Panc1 (cell line): ENCODE data around the gene EXD3. TPM values are rescaled to one million over a fixed set of nuclear protein-coding genes. Genes with fewer than 3 reads are reported as not detected.

Source experiments
- ATAC-seq: fragments of 200-7000 bp; cut with Tn5 transposase; 2 replicates; pipeline ENCODE4 v1.9.1; 2020; ENCODE audit warnings: mild to moderate bottlenecking, moderate library complexity
- BruUV-seq: library from RNA; stranded (reverse); fragments of 400-500 nt; replicated peaks from 2 replicates; lab custom pipeline; 2021; lab: Mats Ljungman, UMichigan
- CTCF ChIA-PET: fragments of 300-600 bp; sonication (Branson Sonifier 250); formaldehyde crosslinking; loops from one replicate; lab custom pipeline; 2022; ENCODE audit warnings: antibody characterized with exemption; lab: Charles Lee
- POLR2A ChIA-PET: fragments of 300-600 bp; sonication (Branson Sonifier 250); formaldehyde crosslinking; loops from one replicate; lab custom pipeline; 2022; ENCODE audit warnings: antibody characterized with exemption; lab: Charles Lee
- DNase-seq: peaks from one replicate; pipeline ENCODE4 v3.0.0-alpha.2; 2010; ENCODE audit warnings: low read depth, low spot score
- H3K27ac ChIP-seq: 2 replicates; pipeline ENCODE4 v1.5.1; 2011; ENCODE audit warnings: mild to moderate bottlenecking, low read length, inconsistent platforms
- H3K27me3 ChIP-seq: fragments of 200-500 bp; sonication (Bioruptor generic); 2 replicates; pipeline ENCODE4 v1.6.0; 2014; ENCODE audit warnings: low read length, inconsistent platforms; ENCODE audit not compliant: control insufficient read depth, insufficient read depth
- H3K36me3 ChIP-seq: fragments of 200-500 bp; sonication (Bioruptor generic); 2 replicates; pipeline ENCODE4 v1.5.1; 2014; ENCODE audit warnings: inconsistent platforms, mild to moderate bottlenecking, low read length, moderate library complexity; ENCODE audit not compliant: control insufficient read depth, insufficient read depth
- H3K4me1 ChIP-seq: 2 replicates; pipeline ENCODE4 v1.5.1; 2011; ENCODE audit warnings: inconsistent platforms, mild to moderate bottlenecking, low read length, moderate library complexity; ENCODE audit not compliant: control insufficient read depth, insufficient read depth
- H3K4me3 ChIP-seq, 2 experiments: 2 replicates each; pipeline ENCODE4 v1.5.1; 2011 to 2012; ENCODE audit warnings: low read depth in 2 of 2, low read length in 2 of 2, mild to moderate bottlenecking in 2 of 2, inconsistent platforms in 1 of 2, moderate library complexity in 1 of 2
- H3K9me3 ChIP-seq: fragments of 200-500 bp; sonication (Bioruptor generic); 2 replicates; pipeline ENCODE4 v1.5.1; 2014; ENCODE audit warnings: low read depth, mild to moderate bottlenecking, inconsistent platforms, low read length, moderate library complexity; ENCODE audit not compliant: control insufficient read depth, insufficient read depth
- POLR2AphosphoS5 ChIP-seq: IDR thresholded peaks from 2 replicates; pipeline ENCODE4 v1.6.1; 2012; ENCODE audit warnings: mild to moderate bottlenecking, low read depth, low read length, moderate library complexity
- SIN3A ChIP-seq: IDR thresholded peaks from 2 replicates; pipeline ENCODE4 v1.6.1; 2012; ENCODE audit warnings: low read depth, mild to moderate bottlenecking, low read length, moderate library complexity, borderline replicate concordance; ENCODE audit not compliant: insufficient read depth
- TCF7L2 ChIP-seq: IDR thresholded peaks from 2 replicates; pipeline ENCODE4 v1.6.1; 2011; ENCODE audit warnings: mild to moderate bottlenecking, low read depth, low read length, inconsistent platforms
- in situ Hi-C: cut with HindIII; loops from 2 replicates; pipeline ENCODE4 v1.10.0; 2016; ENCODE audit warnings: low sequenced_read_pairs, low pct_unique_long_range_greater_than_20kb
- intact Hi-C: fragments of 100-400 bp; cut with micrococcal nuclease; formaldehyde crosslinking; loops from one replicate; pipeline ENCODE4 v1.10.0; 2022; ENCODE audit not compliant: unreplicated experiment
- total RNA-seq: library from RNA; stranded (reverse); gene quantifications from one replicate; pipeline ENCODE4 v1.2.1, GENCODE V29; 2021; ENCODE audit not compliant: unreplicated experiment
- TF ChIP-seq, protein P1 (sequence below): fragments of 450-650 bp; IDR thresholded peaks from 2 replicates; pipeline ENCODE4 v1.5.1; 2017; ENCODE audit warnings: mild to moderate bottlenecking
- TF ChIP-seq, protein P2 (sequence below), 2 experiments: IDR thresholded peaks; 2 replicates each; pipeline ENCODE4 v1.6.1; 2011 to 2012; ENCODE audit warnings: low read depth in 2 of 2, control low read depth in 1 of 2, low read length in 1 of 2, mild to moderate bottlenecking in 1 of 2, moderate library complexity in 1 of 2; ENCODE audit not compliant: insufficient read depth in 1 of 2

The EXD3 gene
- total RNA-seq, 1 experiment from 2014 or later = 9.2 TPM

DNA sequence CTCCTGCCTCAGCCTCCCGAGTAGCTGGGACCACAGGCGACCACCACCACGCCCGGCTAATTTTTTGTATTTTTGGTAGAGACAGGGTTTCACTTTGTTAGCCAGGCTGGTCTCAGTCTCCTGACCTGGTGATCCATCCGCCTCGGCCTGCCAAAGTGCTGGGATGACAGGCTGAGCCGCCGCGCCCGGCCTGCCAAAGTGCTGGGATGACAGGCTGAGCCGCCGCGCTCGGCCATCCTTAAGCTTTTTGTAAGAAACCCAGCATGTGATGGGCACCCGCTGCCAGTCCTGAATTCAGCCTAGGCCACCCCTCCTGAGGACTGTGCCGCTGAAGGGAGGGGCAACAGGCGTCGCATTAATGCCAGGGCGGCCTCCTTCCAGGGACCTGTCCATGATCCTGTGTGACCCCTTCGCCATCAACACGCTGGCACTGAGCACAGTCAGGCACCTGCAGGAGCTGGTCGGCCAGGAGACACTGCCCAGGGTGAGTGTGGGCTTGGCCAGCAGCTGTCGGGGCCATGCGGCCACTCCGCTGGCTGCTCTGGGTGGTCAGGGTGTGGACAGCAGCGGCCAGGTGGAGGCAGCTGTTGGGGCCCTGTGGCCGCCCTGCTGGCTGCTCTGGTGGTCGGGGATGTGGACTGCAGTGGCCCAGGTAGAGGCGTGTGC lies 157.3 kb downstream of the EXD3 start:
- ATAC-seq = no peak
- no peaks in the 10 kb centered on the region for H3K4me1 ChIP-seq
- no peaks in the 10 kb centered on the region for H3K27me3 ChIP-seq
- intact Hi-C loops = no loop called here
- no peaks in the 10 kb centered on the region for H3K9me3 ChIP-seq
- ChIA-PET CTCF (interaction anchor here (0.6 kb wide), 1 partner anchor 19 kb away, joined by 3 read pairs; no protein-coding TSS in a partner anchor), POLR2A (no interaction called here)
- no peak overlapping the region for H3K27ac ChIP-seq
- BruUV-seq = no TSS peak
- no peak overlapping the region for H3K4me3 ChIP-seq
- in situ Hi-C loops = no loop called here
- no peaks in the 10 kb centered on the region for H3K36me3 ChIP-seq
- TF ChIP-seq TCF7L2 = no peak
- no peak for DNase-seq

DNA sequence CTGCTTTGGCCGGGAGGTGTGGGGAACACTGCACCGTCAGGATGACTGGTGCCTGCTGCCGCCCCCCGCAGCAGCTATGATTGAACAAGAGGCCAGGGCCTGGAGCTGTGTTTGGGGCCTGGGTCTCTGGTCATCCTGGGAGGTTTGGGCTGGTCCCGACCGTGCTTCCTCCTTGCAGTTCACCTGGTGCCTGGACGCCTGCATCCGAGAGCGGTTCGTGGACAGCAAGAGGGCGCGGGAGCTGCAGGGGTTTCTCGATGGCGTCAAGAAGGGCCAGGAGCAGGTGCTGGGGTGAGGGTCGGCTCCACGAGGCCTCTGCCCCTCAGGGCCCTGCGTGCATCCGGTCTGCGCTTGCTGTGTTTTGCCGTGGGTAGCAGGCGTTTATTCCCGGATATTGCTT lies 158.9 kb downstream of the EXD3 start:
- H3K9me3 ChIP-seq = no peaks in the 10 kb centered on the region
- BruUV-seq = no TSS peak
- no peak overlapping the region for H3K27ac ChIP-seq
- CTCF ChIA-PET = no interaction called here
- ATAC-seq (no peak), DNase-seq (no peak)
- H3K27me3 ChIP-seq = no peaks in the 10 kb centered on the region
- in situ Hi-C loops (no loop called here), intact Hi-C loops (no loop called here)
- TF ChIP-seq, protein P1, sequence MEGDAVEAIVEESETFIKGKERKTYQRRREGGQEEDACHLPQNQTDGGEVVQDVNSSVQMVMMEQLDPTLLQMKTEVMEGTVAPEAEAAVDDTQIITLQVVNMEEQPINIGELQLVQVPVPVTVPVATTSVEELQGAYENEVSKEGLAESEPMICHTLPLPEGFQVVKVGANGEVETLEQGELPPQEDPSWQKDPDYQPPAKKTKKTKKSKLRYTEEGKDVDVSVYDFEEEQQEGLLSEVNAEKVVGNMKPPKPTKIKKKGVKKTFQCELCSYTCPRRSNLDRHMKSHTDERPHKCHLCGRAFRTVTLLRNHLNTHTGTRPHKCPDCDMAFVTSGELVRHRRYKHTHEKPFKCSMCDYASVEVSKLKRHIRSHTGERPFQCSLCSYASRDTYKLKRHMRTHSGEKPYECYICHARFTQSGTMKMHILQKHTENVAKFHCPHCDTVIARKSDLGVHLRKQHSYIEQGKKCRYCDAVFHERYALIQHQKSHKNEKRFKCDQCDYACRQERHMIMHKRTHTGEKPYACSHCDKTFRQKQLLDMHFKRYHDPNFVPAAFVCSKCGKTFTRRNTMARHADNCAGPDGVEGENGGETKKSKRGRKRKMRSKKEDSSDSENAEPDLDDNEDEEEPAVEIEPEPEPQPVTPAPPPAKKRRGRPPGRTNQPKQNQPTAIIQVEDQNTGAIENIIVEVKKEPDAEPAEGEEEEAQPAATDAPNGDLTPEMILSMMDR = no peak
- TF ChIP-seq SIN3A (no peak), POLR2AphosphoS5 (no peak)
- POLR2A ChIA-PET = no interaction called here
- no peak overlapping the region for H3K4me3 ChIP-seq
- 0 out of 2 replicates have a peak, but pooled peaks cover 3% of the 10 kb centered on the region for H3K36me3 ChIP-seq
- no peaks in the 10 kb centered on the region for H3K4me1 ChIP-seq

DNA sequence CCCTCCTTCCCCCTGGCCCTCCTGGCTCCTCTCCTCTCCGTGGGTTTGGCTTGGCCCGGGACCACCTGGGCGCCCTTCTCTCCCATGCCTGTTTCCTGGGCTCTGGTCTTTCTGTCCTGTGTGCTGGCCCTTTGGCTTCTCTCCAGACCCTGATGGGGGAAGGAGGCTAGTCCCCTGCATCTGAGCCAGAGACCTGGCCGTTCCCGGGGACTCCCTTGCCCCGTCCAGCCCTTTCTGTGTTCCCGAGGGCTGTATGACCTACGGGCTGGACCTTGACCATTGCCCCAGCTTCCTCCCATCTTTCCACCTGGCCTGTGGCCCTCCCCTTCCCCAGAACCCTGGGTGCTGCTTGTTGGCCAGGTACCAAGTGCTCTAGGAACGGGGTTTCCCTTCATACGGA lies 159.5 kb downstream of the EXD3 start:
- no peak for TF ChIP-seq SIN3A
- TF ChIP-seq, protein P1 = no peak
- no peak for TF ChIP-seq TCF7L2
- TF ChIP-seq, protein P2, sequence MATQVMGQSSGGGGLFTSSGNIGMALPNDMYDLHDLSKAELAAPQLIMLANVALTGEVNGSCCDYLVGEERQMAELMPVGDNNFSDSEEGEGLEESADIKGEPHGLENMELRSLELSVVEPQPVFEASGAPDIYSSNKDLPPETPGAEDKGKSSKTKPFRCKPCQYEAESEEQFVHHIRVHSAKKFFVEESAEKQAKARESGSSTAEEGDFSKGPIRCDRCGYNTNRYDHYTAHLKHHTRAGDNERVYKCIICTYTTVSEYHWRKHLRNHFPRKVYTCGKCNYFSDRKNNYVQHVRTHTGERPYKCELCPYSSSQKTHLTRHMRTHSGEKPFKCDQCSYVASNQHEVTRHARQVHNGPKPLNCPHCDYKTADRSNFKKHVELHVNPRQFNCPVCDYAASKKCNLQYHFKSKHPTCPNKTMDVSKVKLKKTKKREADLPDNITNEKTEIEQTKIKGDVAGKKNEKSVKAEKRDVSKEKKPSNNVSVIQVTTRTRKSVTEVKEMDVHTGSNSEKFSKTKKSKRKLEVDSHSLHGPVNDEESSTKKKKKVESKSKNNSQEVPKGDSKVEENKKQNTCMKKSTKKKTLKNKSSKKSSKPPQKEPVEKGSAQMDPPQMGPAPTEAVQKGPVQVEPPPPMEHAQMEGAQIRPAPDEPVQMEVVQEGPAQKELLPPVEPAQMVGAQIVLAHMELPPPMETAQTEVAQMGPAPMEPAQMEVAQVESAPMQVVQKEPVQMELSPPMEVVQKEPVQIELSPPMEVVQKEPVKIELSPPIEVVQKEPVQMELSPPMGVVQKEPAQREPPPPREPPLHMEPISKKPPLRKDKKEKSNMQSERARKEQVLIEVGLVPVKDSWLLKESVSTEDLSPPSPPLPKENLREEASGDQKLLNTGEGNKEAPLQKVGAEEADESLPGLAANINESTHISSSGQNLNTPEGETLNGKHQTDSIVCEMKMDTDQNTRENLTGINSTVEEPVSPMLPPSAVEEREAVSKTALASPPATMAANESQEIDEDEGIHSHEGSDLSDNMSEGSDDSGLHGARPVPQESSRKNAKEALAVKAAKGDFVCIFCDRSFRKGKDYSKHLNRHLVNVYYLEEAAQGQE (IDR thresholded peaks at IDR 0.05; ENCODE audit: insufficient read depth in 1 of 2, low read depth in 2 of 2, low read length in 1 of 2) = no peak
- TF ChIP-seq POLR2AphosphoS5 = no peak
- intact Hi-C loops (no loop called here), in situ Hi-C loops (no loop called here)
- BruUV-seq = no TSS peak
- ChIA-PET POLR2A (no interaction called here), CTCF (no interaction called here)
- Histone ChIP-seq H3K36me3 (0 out of 2 replicates have a peak, but pooled peaks cover 3% of the 10 kb centered on the region), H3K27me3 (no peaks in the 10 kb centered on the region), H3K27ac (no peak overlapping the region), H3K4me3 (no peak overlapping the region), H3K4me1 (no peaks in the 10 kb centered on the region), H3K9me3 (no peaks in the 10 kb centered on the region)
- DNase-seq (no peak), ATAC-seq (no peak)
